Measurements from ENCODE around the gene PARVG.

The PARVG gene

DNA sequence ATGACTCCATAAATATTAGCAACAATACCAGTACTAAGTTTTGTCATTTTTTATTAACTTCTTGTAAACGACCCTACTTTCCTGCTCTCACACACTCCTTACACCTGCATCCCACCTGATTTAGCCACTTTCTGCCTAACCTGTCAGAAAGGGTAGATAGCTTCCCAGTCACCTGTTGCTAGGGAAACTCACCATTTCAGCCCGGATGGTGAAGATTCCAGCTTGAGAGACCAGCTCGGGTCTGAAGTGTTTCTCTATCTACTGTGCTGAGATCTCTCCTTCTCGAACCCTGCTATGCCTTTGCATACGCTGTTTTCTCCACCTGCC is at the start of gene PARVG:
PARVG (plus strand) TSS at position 220 of the 327 bp plus-strand sequence. CDS start 2,405 bp downstream, outside the sequence.
- Mint-ChIP-seq H3K4me3 (peak within 1 kb of the TSS; percentile 76), H3K4me1 (peaks cover 32% of the 10 kb centered on the region), H3K27ac (peak within 1 kb of the TSS; percentile 89), H3K36me3 (peaks cover 18% of the 10 kb centered on the region), H3K9me3 (no peaks in the 10 kb centered on the region), H3K27me3 (peaks cover 18% of the 10 kb centered on the region)
- DNase-seq: peak; percentile 72
- CTCF ChIA-PET: interaction anchor here (0.9 to 1.3 kb wide), 2 partner anchors 98 to 187 kb away, joined by 3 to 4 read pairs; no protein-coding TSS in a partner anchor

DNA sequence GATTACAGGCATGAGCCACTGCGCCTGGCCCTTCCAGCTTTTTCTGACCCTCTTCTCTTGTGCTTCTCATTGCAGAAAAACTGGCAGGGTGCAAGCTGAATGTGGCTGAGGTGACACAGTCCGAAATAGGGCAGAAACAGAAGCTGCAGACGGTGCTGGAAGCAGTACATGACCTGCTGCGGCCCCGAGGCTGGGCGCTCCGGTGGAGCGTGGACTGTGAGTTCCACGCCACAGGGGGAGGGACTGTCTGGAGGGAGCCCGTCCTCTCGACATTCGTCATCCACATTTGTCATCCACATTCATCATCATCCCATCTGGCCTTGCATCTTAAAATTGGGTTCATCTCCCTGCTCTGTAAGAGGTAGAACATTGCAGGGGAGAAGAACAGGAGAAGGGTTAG is 49.3 kb upstream of the PARVG start:
- H3K9me3 Mint-ChIP-seq: peaks cover 11% of the 10 kb centered on the region
- peaks cover 16% of the 10 kb centered on the region for H3K36me3 Mint-ChIP-seq
- CTCF ChIA-PET: no interaction called here
- peaks cover 4% of the 10 kb centered on the region for H3K27me3 Mint-ChIP-seq
- H3K4me1 Mint-ChIP-seq: peaks cover 14% of the 10 kb centered on the region
- DNase-seq: no peak
- H3K27ac Mint-ChIP-seq: no peak overlapping the region
- no peak overlapping the region for H3K4me3 Mint-ChIP-seq

- peaks cover 14% of the 10 kb centered on the region for H3K4me1 Mint-ChIP-seq
- peaks cover 19% of the 10 kb centered on the region for H3K36me3 Mint-ChIP-seq
- H3K27me3 Mint-ChIP-seq: peaks cover 4% of the 10 kb centered on the region
- no peak overlapping the region for H3K4me3 Mint-ChIP-seq
- no peak overlapping the region for H3K27ac Mint-ChIP-seq
- CTCF ChIA-PET: no interaction called here
- peaks cover 9% of the 10 kb centered on the region for H3K9me3 Mint-ChIP-seq
- no peak for DNase-seq
Observed at GRCh38 chr22:44131989-44132685, 48.6 kb upstream of the PARVG start.

- CTCF ChIA-PET: no interaction called here
- Mint-ChIP-seq H3K9me3 (peaks cover 10% of the 10 kb centered on the region), H3K27me3 (peaks cover 4% of the 10 kb centered on the region), H3K4me1 (peaks cover 14% of the 10 kb centered on the region), H3K27ac (no peak overlapping the region), H3K36me3 (peaks cover 21% of the 10 kb centered on the region), H3K4me3 (no peak overlapping the region)
- no peak for DNase-seq
Observed at GRCh38 chr22:44132724-44133123, 48.0 kb upstream of the PARVG start.

DNA sequence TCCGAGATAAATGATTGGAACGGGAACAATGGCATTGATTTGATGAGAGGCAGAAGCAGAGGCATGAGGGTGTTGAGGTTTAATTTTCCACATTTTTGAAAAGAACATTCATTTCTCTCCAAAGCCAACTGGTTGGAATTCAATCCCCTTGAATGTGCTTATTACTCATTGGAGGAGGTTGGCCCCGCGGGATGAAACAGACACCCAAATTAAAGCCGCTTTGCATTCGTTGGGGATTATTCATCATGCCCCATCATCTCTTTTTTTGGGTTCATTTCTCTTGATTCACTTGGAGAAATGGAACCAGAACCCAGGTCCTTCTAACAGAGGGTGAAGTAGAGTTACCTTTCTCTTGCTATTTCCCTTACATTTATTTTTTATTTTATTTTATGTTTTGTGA is 47.6 kb upstream of the PARVG start:
- CTCF ChIA-PET: no interaction called here
- Mint-ChIP-seq H3K27ac (no peak overlapping the region), H3K9me3 (peaks cover 14% of the 10 kb centered on the region), H3K36me3 (peaks cover 25% of the 10 kb centered on the region), H3K27me3 (peaks cover 4% of the 10 kb centered on the region), H3K4me1 (peaks cover 14% of the 10 kb centered on the region), H3K4me3 (no peak overlapping the region)
- no peak for DNase-seq

- Mint-ChIP-seq H3K4me3 (no peak overlapping the region), H3K36me3 (peaks cover 25% of the 10 kb centered on the region), H3K27me3 (peaks cover 4% of the 10 kb centered on the region), H3K27ac (no peak overlapping the region), H3K4me1 (peaks cover 14% of the 10 kb centered on the region), H3K9me3 (peaks cover 14% of the 10 kb centered on the region)
- CTCF ChIA-PET: no interaction called here
- no peak for DNase-seq
Observed at GRCh38 chr22:44133901-44134571, 46.7 kb upstream of the PARVG start.

GRCh38 chr22:44136112-44136511 is 44.6 kb upstream of the PARVG start:
- H3K27ac Mint-ChIP-seq: peak overlapping the region; percentile 42

GRCh38 chr22:44136786-44137185 is 43.9 kb upstream of the PARVG start:
- peaks cover 25% of the 10 kb centered on the region for H3K36me3 Mint-ChIP-seq
- DNase-seq: no peak

More at GRCh38 chr22:44136112-44136511, 44.6 kb upstream of the PARVG start:
- peaks cover 4% of the 10 kb centered on the region for H3K27me3 Mint-ChIP-seq
- no peak overlapping the region for H3K4me3 Mint-ChIP-seq
- no peaks in the 10 kb centered on the region for H3K4me1 Mint-ChIP-seq
- H3K9me3 Mint-ChIP-seq: peaks cover 14% of the 10 kb centered on the region
- DNase-seq: no peak
- H3K36me3 Mint-ChIP-seq: peaks cover 25% of the 10 kb centered on the region
- CTCF ChIA-PET: no interaction called here

DNA sequence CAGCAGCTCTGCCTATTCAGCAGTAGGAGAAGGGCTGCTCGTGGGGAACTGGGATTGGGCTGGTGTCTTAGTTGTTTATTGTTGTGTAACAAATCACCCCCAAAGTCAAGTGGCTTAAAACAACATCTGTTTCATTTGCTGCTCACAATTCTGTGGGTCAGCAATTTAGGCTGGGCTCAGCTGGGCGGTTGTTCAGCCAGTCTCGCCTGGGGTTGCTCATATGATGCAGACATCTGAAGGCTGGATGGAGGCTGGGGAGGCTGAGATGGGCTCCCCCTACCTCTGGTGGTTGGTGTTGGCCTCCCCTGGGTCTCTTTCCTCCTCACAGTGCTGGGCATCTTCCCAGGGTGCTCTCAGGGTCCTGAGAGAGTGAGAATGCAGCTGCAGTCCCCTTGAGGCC is 43.3 kb upstream of the PARVG start:
- no peak overlapping the region for H3K4me3 Mint-ChIP-seq
- no peaks in the 10 kb centered on the region for H3K4me1 Mint-ChIP-seq
- CTCF ChIA-PET: no interaction called here
- peaks cover 4% of the 10 kb centered on the region for H3K27me3 Mint-ChIP-seq
- no peak for DNase-seq
- H3K9me3 Mint-ChIP-seq: peaks cover 14% of the 10 kb centered on the region
- H3K27ac Mint-ChIP-seq: no peak overlapping the region
- H3K36me3 Mint-ChIP-seq: peaks cover 25% of the 10 kb centered on the region

More at GRCh38 chr22:44136786-44137185, 43.9 kb upstream of the PARVG start:
- CTCF ChIA-PET: no interaction called here
- peaks cover 4% of the 10 kb centered on the region for H3K27me3 Mint-ChIP-seq
- H3K27ac Mint-ChIP-seq: peak overlapping the region; percentile 72
- peaks cover 14% of the 10 kb centered on the region for H3K9me3 Mint-ChIP-seq
- H3K4me3 Mint-ChIP-seq: no peak overlapping the region
- no peaks in the 10 kb centered on the region for H3K4me1 Mint-ChIP-seq

DNA sequence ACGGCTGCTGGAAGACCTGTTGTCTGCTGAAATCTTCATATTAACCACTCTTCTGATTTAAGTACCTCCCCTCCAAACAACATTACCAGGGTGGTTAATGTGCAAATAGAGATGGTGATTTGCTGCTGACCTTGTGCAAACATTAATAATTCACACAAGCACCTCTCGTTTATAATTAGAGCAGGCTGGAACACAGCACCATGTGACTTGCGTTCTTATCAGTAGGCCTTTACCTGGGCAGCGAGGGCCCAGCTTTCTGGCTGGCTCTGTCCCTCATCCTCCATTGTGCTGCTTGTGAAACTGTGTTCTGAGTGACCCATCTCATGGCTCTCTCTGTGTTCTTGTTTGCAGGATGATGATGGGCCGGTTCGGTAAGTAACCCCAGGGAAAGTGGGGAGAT is 41.0 kb upstream of the PARVG start:
- Mint-ChIP-seq H3K36me3 (peaks cover 25% of the 10 kb centered on the region), H3K27me3 (no peaks in the 10 kb centered on the region), H3K4me3 (no peak overlapping the region), H3K9me3 (peaks cover 14% of the 10 kb centered on the region), H3K27ac (no peak overlapping the region), H3K4me1 (no peaks in the 10 kb centered on the region)
- CTCF ChIA-PET: no interaction called here
- no peak for DNase-seq

GRCh38 chr22:44142421-44143104 is 38.2 kb upstream of the PARVG start:
- no peak for DNase-seq
- H3K36me3 Mint-ChIP-seq: peaks cover 5% of the 10 kb centered on the region
- H3K4me3 Mint-ChIP-seq: no peak overlapping the region
- no peak overlapping the region for H3K27ac Mint-ChIP-seq
- CTCF ChIA-PET: no interaction called here
- H3K27me3 Mint-ChIP-seq: no peaks in the 10 kb centered on the region
- H3K9me3 Mint-ChIP-seq: peaks cover 11% of the 10 kb centered on the region
- no peaks in the 10 kb centered on the region for H3K4me1 Mint-ChIP-seq

DNA sequence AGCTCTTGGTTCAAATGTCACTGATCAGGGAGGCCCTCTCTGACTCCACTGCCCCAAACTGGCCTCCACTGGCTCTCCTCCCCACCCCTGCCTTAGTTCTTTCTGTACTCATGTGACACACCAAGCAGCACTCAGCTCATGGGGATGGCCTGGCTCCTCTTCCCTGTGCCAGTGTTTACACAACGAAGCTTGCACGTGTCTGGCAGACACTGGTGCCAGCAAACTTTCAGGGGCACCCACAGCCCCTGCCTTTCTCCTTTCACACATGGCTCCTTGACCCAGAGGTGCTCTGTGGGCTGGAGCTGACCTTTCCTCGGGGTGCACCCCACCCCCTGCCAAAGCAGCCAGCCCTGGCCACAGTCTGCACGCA is 37.6 kb upstream of the PARVG start:
- Mint-ChIP-seq H3K4me1 (no peaks in the 10 kb centered on the region), H3K36me3 (peaks cover under 1% of the 10 kb centered on the region), H3K9me3 (peaks cover 6% of the 10 kb centered on the region), H3K4me3 (no peak overlapping the region), H3K27ac (peak overlapping the region; percentile 28), H3K27me3 (no peaks in the 10 kb centered on the region)
- no peak for DNase-seq
- CTCF ChIA-PET: no interaction called here

- no peak for DNase-seq
- no peaks in the 10 kb centered on the region for H3K4me1 Mint-ChIP-seq
- no peaks in the 10 kb centered on the region for H3K27me3 Mint-ChIP-seq
- no peak overlapping the region for H3K27ac Mint-ChIP-seq
- H3K4me3 Mint-ChIP-seq: no peak overlapping the region
- CTCF ChIA-PET: no interaction called here
- H3K36me3 Mint-ChIP-seq: no peaks in the 10 kb centered on the region
- H3K9me3 Mint-ChIP-seq: peaks cover 5% of the 10 kb centered on the region
Observed at GRCh38 chr22:44143579-44143978, 37.1 kb upstream of the PARVG start.

DNA sequence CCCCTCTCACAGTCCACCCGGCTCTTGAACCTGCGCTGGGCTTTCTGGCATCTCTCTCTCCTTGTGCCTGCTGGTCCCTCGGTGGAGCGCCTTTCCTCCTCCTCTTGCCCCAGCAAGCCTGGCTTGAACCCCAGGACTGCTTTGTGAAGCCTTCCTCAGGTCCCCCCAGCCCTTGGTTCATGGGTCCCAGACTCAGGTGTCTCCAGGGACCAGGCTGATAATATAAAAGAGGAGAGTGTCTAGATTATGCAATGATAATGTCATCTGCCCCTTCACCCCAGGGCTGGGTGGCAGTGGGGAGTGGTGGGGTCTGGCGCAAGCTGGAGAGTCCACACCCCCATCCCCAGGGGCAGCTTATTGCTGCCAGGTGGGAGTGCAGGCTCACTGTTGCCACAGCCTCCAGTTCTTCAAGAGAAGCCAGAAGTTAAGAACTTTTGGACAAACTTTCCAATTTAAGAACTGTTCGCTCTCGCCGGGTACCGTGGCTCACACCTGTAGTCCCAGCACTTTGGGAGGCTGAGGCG is 36.6 kb upstream of the PARVG start:
- Mint-ChIP-seq H3K27ac (no peak overlapping the region), H3K4me3 (no peak overlapping the region), H3K27me3 (no peaks in the 10 kb centered on the region), H3K36me3 (no peaks in the 10 kb centered on the region), H3K4me1 (no peaks in the 10 kb centered on the region), H3K9me3 (peaks cover 5% of the 10 kb centered on the region)
- CTCF ChIA-PET: no interaction called here
- DNase-seq: no peak

GRCh38 chr22:44145544-44145943 is 35.2 kb upstream of the PARVG start:
- no peaks in the 10 kb centered on the region for H3K4me1 Mint-ChIP-seq
- H3K27me3 Mint-ChIP-seq: no peaks in the 10 kb centered on the region
- no peak overlapping the region for H3K27ac Mint-ChIP-seq
- H3K9me3 Mint-ChIP-seq: peaks cover 5% of the 10 kb centered on the region
- H3K4me3 Mint-ChIP-seq: no peak overlapping the region
- no peak for DNase-seq
- no peaks in the 10 kb centered on the region for H3K36me3 Mint-ChIP-seq
- CTCF ChIA-PET: no interaction called here
